HepG2 (cell line): ENCODE data around the gene RABGGTA. TPM values are rescaled to one million over a fixed set of nuclear protein-coding genes. Genes with fewer than 3 reads are reported as not detected.

ENCODE experiments used
- AGO2 ChIP-seq: fragments of 200-400 bp; formaldehyde crosslinking; optimal IDR thresholded peaks from 2 replicates; pipeline ENCODE3; 2017; ENCODE audit warnings: mild to moderate bottlenecking, low read depth, low read length, moderate library complexity
- HES4 ChIP-seq: sonication (generic); formaldehyde crosslinking; IDR thresholded peaks from 2 replicates; pipeline ENCODE4 v1.9.0; 2021; ENCODE audit warnings: mild to moderate bottlenecking, missing genetic modification reagents, borderline replicate concordance
- KDM2A ChIP-seq: sonication (generic); formaldehyde crosslinking; IDR thresholded peaks from 2 replicates; pipeline ENCODE4 v1.4.0; 2020; ENCODE audit warnings: low read depth, missing genetic modification reagents, borderline replicate concordance
- KDM4B ChIP-seq: sonication (generic); formaldehyde crosslinking; IDR thresholded peaks from 2 replicates; pipeline ENCODE4 v1.4.0; 2020; ENCODE audit warnings: missing genetic modification reagents
- MEIS2 ChIP-seq: sonication (generic); formaldehyde crosslinking; IDR thresholded peaks from 2 replicates; pipeline ENCODE4 v1.9.0; 2021; ENCODE audit warnings: mild to moderate bottlenecking, missing genetic modification reagents
- NFIC ChIP-seq: IDR thresholded peaks from 2 replicates; pipeline ENCODE4 v1.6.1; 2012; ENCODE audit warnings: mild to moderate bottlenecking, low read length, inconsistent platforms
- RBFOX2 ChIP-seq: fragments of 200-400 bp; formaldehyde crosslinking; IDR thresholded peaks from 2 replicates; pipeline ENCODE4 v1.6.1; 2017; ENCODE audit warnings: low read depth, mild to moderate bottlenecking, low read length
- SIN3B ChIP-seq: fragments of 150-350 bp; IDR thresholded peaks from 2 replicates; pipeline ENCODE4 v1.6.1; 2014; ENCODE audit warnings: low read length
- TCF12 ChIP-seq, 2 experiments: fragments of 450-650 bp in 1 of 2; sonication (generic) in 1 of 2; formaldehyde crosslinking in 1 of 2; IDR thresholded peaks; 2 replicates each; pipeline versions ENCODE4 v1.6.1 to v1.8.0; 2017 to 2022; ENCODE audit warnings: antibody characterized with exemption in 1 of 2, mild to moderate bottlenecking in 1 of 2, missing genetic modification reagents in 1 of 2, moderate library complexity in 1 of 2
- ZBTB38 ChIP-seq: sonication (generic); formaldehyde crosslinking; IDR thresholded peaks from 2 replicates; pipeline ENCODE4 v1.5.1; 2020; ENCODE audit warnings: mild to moderate bottlenecking, missing genetic modification reagents
- ZBTB8A ChIP-seq: sonication (generic); formaldehyde crosslinking; IDR thresholded peaks from 2 replicates; pipeline ENCODE4 v1.4.0; 2020; ENCODE audit warnings: mild to moderate bottlenecking, low read depth, missing genetic modification reagents, borderline replicate concordance
- ZFP41 ChIP-seq: sonication (generic); formaldehyde crosslinking; IDR thresholded peaks from 2 replicates; pipeline ENCODE4 v1.4.0; 2020; ENCODE audit warnings: mild to moderate bottlenecking, missing genetic modification reagents, borderline replicate concordance
- ZNF180 ChIP-seq: sonication (generic); formaldehyde crosslinking; IDR thresholded peaks from 2 replicates; pipeline ENCODE4 v1.4.0; 2020; ENCODE audit warnings: low read depth, missing genetic modification reagents, borderline replicate concordance
- polyA plus RNA-seq, 8 experiments: library from polyadenylated mRNA; depleted of rRNA in 3 of 8; stranded (reverse) in 7 of 8; unstranded in 1 of 8; fragments of >200 nt; fragmentation: Illumina TruSeq in 4 of 8; extraction: Trizol in 4 of 8; gene quantifications; 2 replicates each; pipeline versions ENCODE4 v1.2.1 to v1.2.3, GENCODE V29; 2011 to 2016; ENCODE audit warnings: low read depth in 4 of 8, missing spikeins in 1 of 8, mixed read lengths in 1 of 8; ENCODE audit not compliant: insufficient read depth in 1 of 8
- total RNA-seq, 5 experiments: library from RNA; depleted of rRNA; stranded (reverse); fragments of >200 nt; fragmentation: Illumina TruSeq; extraction: Trizol; gene quantifications; 2 replicates each; pipeline ENCODE4 v1.2.3, GENCODE V29; 2016; ENCODE audit warnings: low read depth in 1 of 5
- TF ChIP-seq, protein P1 (sequence below): sonication (generic); formaldehyde crosslinking; IDR thresholded peaks from 2 replicates; pipeline ENCODE4 v1.4.0; 2020; ENCODE audit warnings: missing genetic modification reagents
- TF ChIP-seq, protein P2 (sequence below): sonication (generic); formaldehyde crosslinking; IDR thresholded peaks from 2 replicates; pipeline ENCODE4 v1.5.1; 2020; ENCODE audit warnings: mild to moderate bottlenecking, missing genetic modification reagents, moderate library complexity
- TF ChIP-seq, protein P3 (sequence below), 2 experiments: sonication (generic) in 1 of 2; formaldehyde crosslinking in 1 of 2; IDR thresholded peaks; 2 replicates each; pipeline versions ENCODE4 v1.6.1 to v1.9.0; 2014 to 2022; ENCODE audit warnings: antibody characterized with exemption in 1 of 2, borderline replicate concordance in 1 of 2, inconsistent platforms in 1 of 2, low read depth in 1 of 2, missing genetic modification reagents in 1 of 2

Gene RABGGTA
- total and polyA plus RNA-seq, 2 of the 13 experiments (the other 11 are each of a cell fraction or from before 2014, with no cell fraction given): 57.9 to 90.8 TPM

DNA sequence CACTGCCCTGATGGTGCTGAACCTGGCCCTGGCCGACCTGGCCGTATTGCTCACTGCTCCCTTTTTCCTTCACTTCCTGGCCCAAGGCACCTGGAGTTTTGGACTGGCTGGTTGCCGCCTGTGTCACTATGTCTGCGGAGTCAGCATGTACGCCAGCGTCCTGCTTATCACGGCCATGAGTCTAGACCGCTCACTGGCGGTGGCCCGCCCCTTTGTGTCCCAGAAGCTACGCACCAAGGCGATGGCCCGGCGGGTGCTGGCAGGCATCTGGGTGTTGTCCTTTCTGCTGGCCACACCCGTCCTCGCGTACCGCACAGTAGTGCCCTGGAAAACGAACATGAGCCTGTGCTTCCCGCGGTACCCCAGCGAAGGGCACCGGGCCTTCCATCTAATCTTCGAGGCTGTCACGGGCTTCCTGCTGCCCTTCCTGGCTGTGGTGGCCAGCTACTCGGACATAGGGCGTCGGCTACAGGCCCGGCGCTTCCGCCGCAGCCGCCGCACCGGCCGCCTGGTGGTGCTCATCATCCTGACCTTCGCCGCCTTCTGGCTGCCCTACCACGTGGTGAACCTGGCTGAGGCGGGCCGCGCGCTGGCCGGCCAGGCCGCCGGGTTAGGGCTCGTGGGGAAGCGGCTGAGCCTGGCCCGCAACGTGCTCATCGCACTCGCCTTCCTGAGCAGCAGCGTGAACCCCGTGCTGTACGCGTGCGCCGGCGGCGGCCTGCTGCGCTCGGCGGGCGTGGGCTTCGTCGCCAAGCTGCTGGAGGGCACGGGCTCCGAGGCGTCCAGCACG is 44.6 kb upstream of the RABGGTA start (continued):
- TF ChIP-seq, protein P1, sequence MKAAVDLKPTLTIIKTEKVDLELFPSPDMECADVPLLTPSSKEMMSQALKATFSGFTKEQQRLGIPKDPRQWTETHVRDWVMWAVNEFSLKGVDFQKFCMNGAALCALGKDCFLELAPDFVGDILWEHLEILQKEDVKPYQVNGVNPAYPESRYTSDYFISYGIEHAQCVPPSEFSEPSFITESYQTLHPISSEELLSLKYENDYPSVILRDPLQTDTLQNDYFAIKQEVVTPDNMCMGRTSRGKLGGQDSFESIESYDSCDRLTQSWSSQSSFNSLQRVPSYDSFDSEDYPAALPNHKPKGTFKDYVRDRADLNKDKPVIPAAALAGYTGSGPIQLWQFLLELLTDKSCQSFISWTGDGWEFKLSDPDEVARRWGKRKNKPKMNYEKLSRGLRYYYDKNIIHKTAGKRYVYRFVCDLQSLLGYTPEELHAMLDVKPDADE (CRISPR knock-in tag): peak; percentile 97
- TF ChIP-seq NFIC (no peak), ZNF180 (CRISPR knock-in tag) (peak; percentile 91; the same call in 1 of the 2 replicates), AGO2 (peak; percentile 96), HES4 (CRISPR knock-in tag) (peak; percentile 99), RBFOX2 (peak; percentile 87), ZBTB8A (CRISPR knock-in tag) (peak; percentile 82; the same call in 1 of the 2 replicates), SIN3B (0 out of 2 replicates have a peak, but pooled peaks have one; percentile 10), KDM4B (CRISPR knock-in tag) (peak; percentile 75; the same call in 1 of the 2 replicates), ZFP41 (CRISPR knock-in tag) (peak; percentile 98), KDM2A (CRISPR knock-in tag) (peak; percentile 97), TCF12 (IDR thresholded peaks at IDR 0.05) (no peak), TCF12 (CRISPR knock-in tag; IDR thresholded peaks at IDR 0.05) (peak; percentile 94; the same call in 1 of the 2 replicates), ZBTB38 (peak; percentile 100), MEIS2 (CRISPR knock-in tag) (peak; percentile 98)
- TF ChIP-seq, protein P2, sequence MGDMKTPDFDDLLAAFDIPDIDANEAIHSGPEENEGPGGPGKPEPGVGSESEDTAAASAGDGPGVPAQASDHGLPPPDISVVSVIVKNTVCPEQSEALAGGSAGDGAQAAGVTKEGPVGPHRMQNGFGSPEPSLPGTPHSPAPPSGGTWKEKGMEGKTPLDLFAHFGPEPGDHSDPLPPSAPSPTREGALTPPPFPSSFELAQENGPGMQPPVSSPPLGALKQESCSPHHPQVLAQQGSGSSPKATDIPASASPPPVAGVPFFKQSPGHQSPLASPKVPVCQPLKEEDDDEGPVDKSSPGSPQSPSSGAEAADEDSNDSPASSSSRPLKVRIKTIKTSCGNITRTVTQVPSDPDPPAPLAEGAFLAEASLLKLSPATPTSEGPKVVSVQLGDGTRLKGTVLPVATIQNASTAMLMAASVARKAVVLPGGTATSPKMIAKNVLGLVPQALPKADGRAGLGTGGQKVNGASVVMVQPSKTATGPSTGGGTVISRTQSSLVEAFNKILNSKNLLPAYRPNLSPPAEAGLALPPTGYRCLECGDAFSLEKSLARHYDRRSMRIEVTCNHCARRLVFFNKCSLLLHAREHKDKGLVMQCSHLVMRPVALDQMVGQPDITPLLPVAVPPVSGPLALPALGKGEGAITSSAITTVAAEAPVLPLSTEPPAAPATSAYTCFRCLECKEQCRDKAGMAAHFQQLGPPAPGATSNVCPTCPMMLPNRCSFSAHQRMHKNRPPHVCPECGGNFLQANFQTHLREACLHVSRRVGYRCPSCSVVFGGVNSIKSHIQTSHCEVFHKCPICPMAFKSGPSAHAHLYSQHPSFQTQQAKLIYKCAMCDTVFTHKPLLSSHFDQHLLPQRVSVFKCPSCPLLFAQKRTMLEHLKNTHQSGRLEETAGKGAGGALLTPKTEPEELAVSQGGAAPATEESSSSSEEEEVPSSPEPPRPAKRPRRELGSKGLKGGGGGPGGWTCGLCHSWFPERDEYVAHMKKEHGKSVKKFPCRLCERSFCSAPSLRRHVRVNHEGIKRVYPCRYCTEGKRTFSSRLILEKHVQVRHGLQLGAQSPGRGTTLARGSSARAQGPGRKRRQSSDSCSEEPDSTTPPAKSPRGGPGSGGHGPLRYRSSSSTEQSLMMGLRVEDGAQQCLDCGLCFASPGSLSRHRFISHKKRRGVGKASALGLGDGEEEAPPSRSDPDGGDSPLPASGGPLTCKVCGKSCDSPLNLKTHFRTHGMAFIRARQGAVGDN (CRISPR knock-in tag): peak; percentile 100
- TF ChIP-seq, protein P3, sequence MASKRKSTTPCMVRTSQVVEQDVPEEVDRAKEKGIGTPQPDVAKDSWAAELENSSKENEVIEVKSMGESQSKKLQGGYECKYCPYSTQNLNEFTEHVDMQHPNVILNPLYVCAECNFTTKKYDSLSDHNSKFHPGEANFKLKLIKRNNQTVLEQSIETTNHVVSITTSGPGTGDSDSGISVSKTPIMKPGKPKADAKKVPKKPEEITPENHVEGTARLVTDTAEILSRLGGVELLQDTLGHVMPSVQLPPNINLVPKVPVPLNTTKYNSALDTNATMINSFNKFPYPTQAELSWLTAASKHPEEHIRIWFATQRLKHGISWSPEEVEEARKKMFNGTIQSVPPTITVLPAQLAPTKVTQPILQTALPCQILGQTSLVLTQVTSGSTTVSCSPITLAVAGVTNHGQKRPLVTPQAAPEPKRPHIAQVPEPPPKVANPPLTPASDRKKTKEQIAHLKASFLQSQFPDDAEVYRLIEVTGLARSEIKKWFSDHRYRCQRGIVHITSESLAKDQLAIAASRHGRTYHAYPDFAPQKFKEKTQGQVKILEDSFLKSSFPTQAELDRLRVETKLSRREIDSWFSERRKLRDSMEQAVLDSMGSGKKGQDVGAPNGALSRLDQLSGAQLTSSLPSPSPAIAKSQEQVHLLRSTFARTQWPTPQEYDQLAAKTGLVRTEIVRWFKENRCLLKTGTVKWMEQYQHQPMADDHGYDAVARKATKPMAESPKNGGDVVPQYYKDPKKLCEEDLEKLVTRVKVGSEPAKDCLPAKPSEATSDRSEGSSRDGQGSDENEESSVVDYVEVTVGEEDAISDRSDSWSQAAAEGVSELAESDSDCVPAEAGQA (IDR thresholded peaks at IDR 0.05; ENCODE audit: low read depth): peak; percentile 88; the same call in 1 of the 2 replicates
- TF ChIP-seq, protein P3 (CRISPR knock-in tag; IDR thresholded peaks at IDR 0.05; ENCODE audit: borderline replicate concordance): peak; percentile 99
